Measurements from ENCODE around the gene CELF4.

The CELF4 gene

DNA sequence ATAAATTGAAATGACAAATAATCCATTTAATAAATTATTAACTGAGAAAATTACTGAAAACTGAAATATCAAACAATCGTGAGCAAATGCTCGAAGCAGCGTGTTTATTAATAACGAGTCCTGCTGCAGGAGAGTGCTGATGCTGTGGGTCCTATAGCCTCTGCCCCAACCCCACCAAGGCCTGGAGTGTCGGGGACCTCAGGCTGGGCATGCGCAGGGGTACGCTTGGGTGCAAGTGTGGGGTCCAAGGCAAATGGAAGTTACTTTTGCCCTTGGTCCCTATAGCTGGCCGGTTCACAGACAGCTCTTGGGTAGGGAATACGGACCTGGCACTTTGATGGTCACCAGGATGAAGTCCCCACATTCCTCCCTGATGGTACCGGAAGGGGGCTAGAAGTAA lies 43.3 kb upstream of the CELF4 start:
- H3K27me3 ChIP-seq (ENCODE audit: control insufficient read depth, insufficient read depth, low read length) = no peaks in the 10 kb centered on the region
- TF ChIP-seq CTCF (IDR thresholded peaks at IDR 0.05) = no peak
- H2AFZ ChIP-seq = no peak overlapping the region
- H3K79me2 ChIP-seq = no peaks in the 10 kb centered on the region
- H3K36me3 ChIP-seq (ENCODE audit: control insufficient read depth, insufficient read depth, low read length) = no peaks in the 10 kb centered on the region
- H3K4me3 ChIP-seq (ENCODE audit: low read depth, low read length) = no peak overlapping the region
- H3K27ac ChIP-seq = no peak overlapping the region
- no peaks in the 10 kb centered on the region for H3K9me3 ChIP-seq (ENCODE audit: control insufficient read depth, low read length)
- H3K9ac ChIP-seq = no peak overlapping the region
- H3K4me1 ChIP-seq = no peaks in the 10 kb centered on the region
- no peak overlapping the region for H3K4me2 ChIP-seq (ENCODE audit: low read length)

DNA sequence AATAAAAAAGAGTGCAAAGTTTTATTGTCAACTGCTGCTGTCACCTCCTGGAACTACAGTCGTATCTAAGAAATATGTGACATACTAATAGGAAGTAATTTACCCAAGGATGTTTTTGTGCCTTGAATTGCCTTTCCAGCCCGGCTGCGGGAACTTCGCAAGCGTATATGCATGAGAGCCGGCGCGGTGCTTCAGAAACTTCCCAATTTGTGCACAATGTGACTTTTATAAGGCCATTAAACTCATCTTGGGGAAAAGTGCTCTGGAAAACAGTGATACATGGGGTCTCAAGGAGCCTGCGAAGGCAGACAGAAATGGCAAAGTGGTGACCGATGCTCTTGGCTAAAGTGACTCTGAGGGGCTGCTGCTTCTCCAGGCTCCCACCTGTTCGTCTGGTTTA lies 41.7 kb upstream of the CELF4 start:
- TF ChIP-seq CTCF (IDR thresholded peaks at IDR 0.05) = no peak
- Histone ChIP-seq H3K9me3 (ENCODE audit: control insufficient read depth, low read length) (no peaks in the 10 kb centered on the region), H3K4me2 (ENCODE audit: low read length) (no peak overlapping the region), H3K27ac (no peak overlapping the region), H3K4me1 (no peaks in the 10 kb centered on the region), H3K9ac (no peak overlapping the region), H3K27me3 (ENCODE audit: control insufficient read depth, insufficient read depth, low read length) (no peaks in the 10 kb centered on the region), H2AFZ (no peak overlapping the region), H3K36me3 (ENCODE audit: control insufficient read depth, insufficient read depth, low read length) (no peaks in the 10 kb centered on the region), H3K79me2 (no peaks in the 10 kb centered on the region), H3K4me3 (ENCODE audit: low read depth, low read length) (no peak overlapping the region)

- no peak overlapping the region for H3K4me2 ChIP-seq (ENCODE audit: low read length)
- no peak overlapping the region for H3K27ac ChIP-seq
- H3K4me3 ChIP-seq (ENCODE audit: low read depth, low read length) = no peak overlapping the region
- TF ChIP-seq CTCF (IDR thresholded peaks at IDR 0.05) = no peak
- no peak overlapping the region for H2AFZ ChIP-seq
- no peaks in the 10 kb centered on the region for H3K4me1 ChIP-seq
- H3K27me3 ChIP-seq (ENCODE audit: control insufficient read depth, insufficient read depth, low read length) = no peaks in the 10 kb centered on the region
- no peaks in the 10 kb centered on the region for H3K9me3 ChIP-seq (ENCODE audit: control insufficient read depth, low read length)
- no peak overlapping the region for H3K9ac ChIP-seq
- no peaks in the 10 kb centered on the region for H3K36me3 ChIP-seq (ENCODE audit: control insufficient read depth, insufficient read depth, low read length)
- H3K79me2 ChIP-seq = no peaks in the 10 kb centered on the region
Measured at GRCh38 chr18:37604032-37604431, 38.4 kb upstream of the CELF4 start.

- Histone ChIP-seq H3K4me3 (ENCODE audit: low read depth, low read length) (no peak overlapping the region), H3K4me2 (ENCODE audit: low read length) (no peak overlapping the region), H3K9me3 (ENCODE audit: control insufficient read depth, low read length) (no peaks in the 10 kb centered on the region), H3K27ac (no peak overlapping the region), H3K9ac (no peak overlapping the region), H3K36me3 (ENCODE audit: control insufficient read depth, insufficient read depth, low read length) (no peaks in the 10 kb centered on the region), H3K27me3 (ENCODE audit: control insufficient read depth, insufficient read depth, low read length) (no peaks in the 10 kb centered on the region), H2AFZ (no peak overlapping the region), H3K79me2 (no peaks in the 10 kb centered on the region), H3K4me1 (no peaks in the 10 kb centered on the region)
- no peak for TF ChIP-seq CTCF (IDR thresholded peaks at IDR 0.05)
Measured at GRCh38 chr18:37598966-37599896, 33.6 kb upstream of the CELF4 start.

DNA sequence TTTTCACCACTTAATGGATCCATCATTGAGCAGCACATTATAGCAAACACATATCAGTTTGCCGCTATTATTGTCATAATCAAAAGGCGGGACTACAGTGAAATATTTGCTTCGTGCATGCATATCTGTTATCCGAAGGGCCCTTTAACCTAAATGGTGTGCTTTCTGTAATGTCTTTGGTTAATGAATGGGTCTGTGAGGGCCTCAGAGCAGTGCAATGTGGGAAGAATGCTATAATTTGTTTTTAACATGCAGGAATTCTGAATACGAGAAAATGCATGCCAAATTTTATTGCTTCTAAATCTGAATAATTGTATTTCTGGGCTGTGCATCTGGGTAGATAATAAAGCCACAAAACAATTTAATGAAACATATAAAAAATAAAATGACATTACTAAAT lies 32.8 kb upstream of the CELF4 start:
- no peak overlapping the region for H2AFZ ChIP-seq
- no peak overlapping the region for H3K4me3 ChIP-seq (ENCODE audit: low read depth, low read length)
- H3K27ac ChIP-seq = no peak overlapping the region
- H3K4me2 ChIP-seq (ENCODE audit: low read length) = no peak overlapping the region
- H3K4me1 ChIP-seq = no peaks in the 10 kb centered on the region
- no peaks in the 10 kb centered on the region for H3K79me2 ChIP-seq
- H3K27me3 ChIP-seq (ENCODE audit: control insufficient read depth, insufficient read depth, low read length) = no peaks in the 10 kb centered on the region
- H3K9me3 ChIP-seq (ENCODE audit: control insufficient read depth, low read length) = no peaks in the 10 kb centered on the region
- no peak for TF ChIP-seq CTCF (IDR thresholded peaks at IDR 0.05)
- no peaks in the 10 kb centered on the region for H3K36me3 ChIP-seq (ENCODE audit: control insufficient read depth, insufficient read depth, low read length)
- no peak overlapping the region for H3K9ac ChIP-seq
